Keratinocyte (primary cell): Measurements from ENCODE around the gene PNMT.
A peak's percentile ranks its signal among the peaks of the same experiment; 100 is the strongest.

ENCODE experiments used
- CTCF ChIP-seq, 3 experiments: IDR thresholded peaks in 1 of 3; conservative IDR thresholded peaks in 1 of 3; optimal IDR thresholded peaks in 1 of 3; 2 replicates in 2 of 3; 3 replicates in 1 of 3; pipeline versions ENCODE3 to v1.5.1; 2011; ENCODE audit warnings: low read length in 3 of 3, mild to moderate bottlenecking in 3 of 3, moderate library complexity in 2 of 3, control low read depth in 1 of 3, inconsistent platforms in 1 of 3; ENCODE audit not compliant: insufficient read depth in 2 of 3; ENCODE audit errors: extremely low read depth in 1 of 3
- EZH2 ChIP-seq: IDR thresholded peaks from one replicate; pipeline ENCODE4 v1.6.1; 2012; ENCODE audit warnings: inconsistent platforms, mild to moderate bottlenecking, low read length, moderate library complexity

- peak in 1 of 3 experiments; percentile 13 for TF ChIP-seq CTCF (optimal IDR thresholded peaks at IDR 0.05 in 1 of 3, IDR thresholded peaks at IDR 0.05 in 1 of 3, conservative IDR thresholded peaks at IDR 0.05 in 1 of 3; ENCODE audit: extremely low read depth in 1 of 3, insufficient read depth in 2 of 3, low read length in 3 of 3)
- TF ChIP-seq EZH2 = no peak
These were observed 31.1 kb upstream of the PNMT start, which contains the start of gene STARD3 for GRCh38 chr17:39636927-39637736.
